ENCODE data around the gene VWA3B. TPM values are rescaled to one million over a fixed set of nuclear protein-coding genes. Genes with fewer than 3 reads are reported as not detected.
"Not testable (repeated sequence)": the region's sequence is repeated elsewhere in the genome, so short reads cannot be mapped to it uniquely, and the experiment has no call there.

The VWA3B gene
- total RNA-seq, 1 donor from 2014 or later: not detected

- Mint-ChIP-seq H3K27ac (peak overlapping the region; percentile 56), H3K4me1 (peaks cover 15% of the 10 kb centered on the region), H3K9me3 (no peaks in the 10 kb centered on the region), H3K36me3 (ENCODE audit: low read depth) (no peaks in the 10 kb centered on the region), H3K4me3 (peak overlapping the region; percentile 15), H3K27me3 (no peaks in the 10 kb centered on the region)
- intact Hi-C loops (cut with micrococcal nuclease): loop anchor here (1.0 to 10.0 kb wide), 2 partner anchors 122 to 320 kb away; no protein-coding TSS in a partner anchor
- peak; percentile 82 for DNase-seq
These were observed 47.4 kb downstream of the VWA3B start for GRCh38 chr2:98134172-98135005.

- Mint-ChIP-seq H3K4me1 (peaks cover 15% of the 10 kb centered on the region), H3K36me3 (ENCODE audit: low read depth) (no peaks in the 10 kb centered on the region), H3K27me3 (no peaks in the 10 kb centered on the region), H3K27ac (no peak overlapping the region), H3K4me3 (no peak overlapping the region), H3K9me3 (no peaks in the 10 kb centered on the region)
- DNase-seq: no peak
- intact Hi-C loops (cut with micrococcal nuclease): loop anchor here (10.0 kb wide), 1 partner anchor 322 kb away; no protein-coding TSS in a partner anchor
These were observed 50.2 kb downstream of the VWA3B start for GRCh38 chr2:98137196-98137595.

GRCh38 chr2:98138978-98139377 is 52.0 kb downstream of the VWA3B start:
- intact Hi-C loops (cut with micrococcal nuclease): loop anchor here (10.0 kb wide), 1 partner anchor 324 kb away; no protein-coding TSS in a partner anchor
- not testable (repeated sequence) for DNase-seq; H3K9me3 Mint-ChIP-seq; H3K27ac Mint-ChIP-seq; H3K27me3 Mint-ChIP-seq; H3K36me3 Mint-ChIP-seq (ENCODE audit: low read depth); H3K4me3 Mint-ChIP-seq
- H3K4me1 Mint-ChIP-seq: peaks cover 11% of the 10 kb centered on the region

GRCh38 chr2:98140210-98140609 is 53.2 kb downstream of the VWA3B start:
- no peaks in the 10 kb centered on the region for H3K27me3 Mint-ChIP-seq
- intact Hi-C loops (cut with micrococcal nuclease): no loop called here
- H3K36me3 Mint-ChIP-seq (ENCODE audit: low read depth): no peaks in the 10 kb centered on the region
- H3K4me1 Mint-ChIP-seq: peaks cover 3% of the 10 kb centered on the region
- H3K27ac Mint-ChIP-seq: no peak overlapping the region
- no peaks in the 10 kb centered on the region for H3K9me3 Mint-ChIP-seq
- H3K4me3 Mint-ChIP-seq: no peak overlapping the region
- no peak for DNase-seq

- no peak overlapping the region for H3K27ac Mint-ChIP-seq
- H3K4me1 Mint-ChIP-seq: no peaks in the 10 kb centered on the region
- DNase-seq: no peak
- no peaks in the 10 kb centered on the region for H3K36me3 Mint-ChIP-seq (ENCODE audit: low read depth)
- H3K27me3 Mint-ChIP-seq: peaks cover 3% of the 10 kb centered on the region
- intact Hi-C loops (cut with micrococcal nuclease): no loop called here
- H3K9me3 Mint-ChIP-seq: no peaks in the 10 kb centered on the region
- no peak overlapping the region for H3K4me3 Mint-ChIP-seq
These were observed 55.3 kb downstream of the VWA3B start for GRCh38 chr2:98142106-98142791.

- Mint-ChIP-seq H3K9me3 (no peaks in the 10 kb centered on the region), H3K4me3 (no peak overlapping the region), H3K4me1 (peaks cover 6% of the 10 kb centered on the region), H3K36me3 (ENCODE audit: low read depth) (no peaks in the 10 kb centered on the region), H3K27me3 (peaks cover 3% of the 10 kb centered on the region), H3K27ac (no peak overlapping the region)
- intact Hi-C loops (cut with micrococcal nuclease): no loop called here
- no peak for DNase-seq
These were observed 58.1 kb downstream of the VWA3B start for GRCh38 chr2:98145070-98145469.

- H3K27ac Mint-ChIP-seq; intact Hi-C loops (cut with micrococcal nuclease); H3K27me3 Mint-ChIP-seq; H3K4me1 Mint-ChIP-seq; H3K36me3 Mint-ChIP-seq (ENCODE audit: low read depth); H3K4me3 Mint-ChIP-seq; H3K9me3 Mint-ChIP-seq; DNase-seq: not testable (repeated sequence)
These were observed 60.9 kb downstream of the VWA3B start for GRCh38 chr2:98147900-98148299.

- Mint-ChIP-seq H3K9me3 (no peaks in the 10 kb centered on the region), H3K4me3 (no peak overlapping the region), H3K4me1 (peaks cover 6% of the 10 kb centered on the region), H3K27ac (no peak overlapping the region), H3K27me3 (peaks cover 4% of the 10 kb centered on the region), H3K36me3 (ENCODE audit: low read depth) (no peaks in the 10 kb centered on the region)
- intact Hi-C loops (cut with micrococcal nuclease): no loop called here
- DNase-seq: no peak
These were observed 61.8 kb downstream of the VWA3B start for GRCh38 chr2:98148595-98149332.

GRCh38 chr2:98149333-98149697 is 62.3 kb downstream of the VWA3B start:
- no peak overlapping the region for H3K4me3 Mint-ChIP-seq
- no peaks in the 10 kb centered on the region for H3K36me3 Mint-ChIP-seq (ENCODE audit: low read depth)
- no peaks in the 10 kb centered on the region for H3K9me3 Mint-ChIP-seq
- peaks cover 6% of the 10 kb centered on the region for H3K4me1 Mint-ChIP-seq
- intact Hi-C loops (cut with micrococcal nuclease): no loop called here
- peak; percentile 70 for DNase-seq
- H3K27me3 Mint-ChIP-seq: peaks cover 5% of the 10 kb centered on the region
- H3K27ac Mint-ChIP-seq: no peak overlapping the region

- intact Hi-C loops (cut with micrococcal nuclease): no loop called here
- Mint-ChIP-seq H3K27ac (no peak overlapping the region), H3K4me1 (peaks cover 6% of the 10 kb centered on the region), H3K4me3 (no peak overlapping the region), H3K9me3 (no peaks in the 10 kb centered on the region), H3K36me3 (ENCODE audit: low read depth) (no peaks in the 10 kb centered on the region), H3K27me3 (peaks cover 10% of the 10 kb centered on the region)
- DNase-seq: no peak
These were observed 66.5 kb downstream of the VWA3B start for GRCh38 chr2:98153481-98153880.

GRCh38 chr2:98155291-98155690 is 68.3 kb downstream of the VWA3B start:
- peaks cover 10% of the 10 kb centered on the region for H3K27me3 Mint-ChIP-seq
- DNase-seq: no peak
- no peak overlapping the region for H3K4me3 Mint-ChIP-seq
- no peaks in the 10 kb centered on the region for H3K36me3 Mint-ChIP-seq (ENCODE audit: low read depth)
- no peaks in the 10 kb centered on the region for H3K9me3 Mint-ChIP-seq
- no peak overlapping the region for H3K27ac Mint-ChIP-seq
- no peaks in the 10 kb centered on the region for H3K4me1 Mint-ChIP-seq
- intact Hi-C loops (cut with micrococcal nuclease): no loop called here

GRCh38 chr2:98155716-98156115 is 68.7 kb downstream of the VWA3B start:
- no peaks in the 10 kb centered on the region for H3K9me3 Mint-ChIP-seq
- DNase-seq: no peak
- intact Hi-C loops (cut with micrococcal nuclease): no loop called here
- H3K27ac Mint-ChIP-seq: no peak overlapping the region
- H3K27me3 Mint-ChIP-seq: peaks cover 10% of the 10 kb centered on the region
- no peaks in the 10 kb centered on the region for H3K36me3 Mint-ChIP-seq (ENCODE audit: low read depth)
- H3K4me1 Mint-ChIP-seq: no peaks in the 10 kb centered on the region
- no peak overlapping the region for H3K4me3 Mint-ChIP-seq

GRCh38 chr2:98156304-98156703 is 69.3 kb downstream of the VWA3B start:
- DNase-seq: no peak
- Mint-ChIP-seq H3K27ac (no peak overlapping the region), H3K4me3 (no peak overlapping the region), H3K4me1 (no peaks in the 10 kb centered on the region), H3K27me3 (peaks cover 10% of the 10 kb centered on the region), H3K36me3 (ENCODE audit: low read depth) (no peaks in the 10 kb centered on the region), H3K9me3 (no peaks in the 10 kb centered on the region)
- intact Hi-C loops (cut with micrococcal nuclease): no loop called here

GRCh38 chr2:98157557-98157956 is 70.6 kb downstream of the VWA3B start:
- no peak overlapping the region for H3K27ac Mint-ChIP-seq
- H3K9me3 Mint-ChIP-seq: no peaks in the 10 kb centered on the region
- intact Hi-C loops (cut with micrococcal nuclease): no loop called here
- H3K4me3 Mint-ChIP-seq: no peak overlapping the region
- H3K36me3 Mint-ChIP-seq (ENCODE audit: low read depth): no peaks in the 10 kb centered on the region
- peaks cover 10% of the 10 kb centered on the region for H3K27me3 Mint-ChIP-seq
- no peaks in the 10 kb centered on the region for H3K4me1 Mint-ChIP-seq
- DNase-seq: no peak
